IPS-NIHi11 (cell line): ENCODE measurements around the gene OXLD1.

Experiments
- DNase-seq: peaks from one replicate; pipeline ENCODE4 v3.0.0; 2012; ENCODE audit warnings: mixed read lengths, low spot score

OXLD1 gene

GRCh38 chr17:81616877-81617276 is 49.5 kb downstream of the OXLD1 start:
- DNase-seq, result no peak

- no peak for DNase-seq
Observed at GRCh38 chr17:81615401-81615930, 50.9 kb downstream of the OXLD1 start.
